Activated gamma-delta T cell (primary cell): ENCODE data around the gene KCNMA1.

ENCODE experiments used
- DNase-seq: peaks from one replicate; lab custom pipeline; 2025; lab: John Stamatoyannopoulos, UW

Gene KCNMA1

GRCh38 chr10:77042706-77043419 lies 594.7 kb downstream of the KCNMA1 start:
- DNase-seq = no peak

DNA sequence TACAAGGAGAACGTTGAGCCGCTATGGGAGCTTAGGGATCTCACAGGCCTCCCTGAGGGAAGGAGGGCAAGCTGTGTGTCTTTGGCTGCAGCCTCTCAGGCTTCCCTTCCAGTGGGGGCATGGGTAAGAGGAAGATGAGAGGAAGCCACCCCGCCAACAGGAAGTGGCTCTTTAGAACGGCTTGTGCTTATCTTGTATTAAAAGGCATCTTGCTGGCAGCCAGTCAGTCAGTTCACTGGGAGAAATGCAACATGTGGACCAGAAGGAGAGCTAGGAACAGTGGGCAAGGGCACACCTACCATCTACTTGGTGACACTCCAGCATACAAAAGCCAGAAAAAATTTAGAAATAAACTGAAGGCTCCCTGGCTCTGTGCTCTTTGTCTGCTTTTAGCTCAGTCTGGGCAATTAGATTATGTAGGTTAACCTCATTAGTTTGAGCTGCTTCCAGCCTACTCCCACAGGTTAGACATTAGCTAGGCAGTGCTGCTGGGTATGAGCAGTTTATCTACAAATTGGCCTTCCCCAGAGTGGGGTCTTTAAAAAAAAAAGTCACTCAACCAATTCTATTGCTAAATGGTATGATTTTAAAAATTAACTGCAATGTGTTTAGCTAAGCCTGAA lies 595.9 kb downstream of the KCNMA1 start:
- DNase-seq = no peak

DNA sequence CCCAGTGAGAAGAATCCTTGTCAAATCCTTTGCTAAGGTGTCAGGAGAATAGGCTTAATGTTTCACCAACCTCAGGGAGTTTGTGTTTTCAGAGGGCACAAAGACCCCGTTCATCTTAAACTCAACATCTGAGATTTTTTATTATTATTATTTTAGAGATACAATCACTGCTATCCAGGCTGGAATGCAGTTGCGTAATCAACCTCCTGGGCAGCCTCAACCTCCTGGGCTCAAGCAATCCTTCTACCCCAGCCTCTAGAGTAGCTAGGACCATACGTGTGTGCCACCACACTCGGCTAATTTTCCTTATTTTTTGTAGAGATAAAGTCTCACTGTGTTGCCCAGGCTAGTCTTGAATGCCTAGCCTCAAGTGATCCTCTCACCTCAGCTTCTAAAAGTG lies 599.2 kb downstream of the KCNMA1 start:
- DNase-seq = no peak

GRCh38 chr10:77037735-77038403 lies 599.7 kb downstream of the KCNMA1 start:
- DNase-seq = no peak

DNA sequence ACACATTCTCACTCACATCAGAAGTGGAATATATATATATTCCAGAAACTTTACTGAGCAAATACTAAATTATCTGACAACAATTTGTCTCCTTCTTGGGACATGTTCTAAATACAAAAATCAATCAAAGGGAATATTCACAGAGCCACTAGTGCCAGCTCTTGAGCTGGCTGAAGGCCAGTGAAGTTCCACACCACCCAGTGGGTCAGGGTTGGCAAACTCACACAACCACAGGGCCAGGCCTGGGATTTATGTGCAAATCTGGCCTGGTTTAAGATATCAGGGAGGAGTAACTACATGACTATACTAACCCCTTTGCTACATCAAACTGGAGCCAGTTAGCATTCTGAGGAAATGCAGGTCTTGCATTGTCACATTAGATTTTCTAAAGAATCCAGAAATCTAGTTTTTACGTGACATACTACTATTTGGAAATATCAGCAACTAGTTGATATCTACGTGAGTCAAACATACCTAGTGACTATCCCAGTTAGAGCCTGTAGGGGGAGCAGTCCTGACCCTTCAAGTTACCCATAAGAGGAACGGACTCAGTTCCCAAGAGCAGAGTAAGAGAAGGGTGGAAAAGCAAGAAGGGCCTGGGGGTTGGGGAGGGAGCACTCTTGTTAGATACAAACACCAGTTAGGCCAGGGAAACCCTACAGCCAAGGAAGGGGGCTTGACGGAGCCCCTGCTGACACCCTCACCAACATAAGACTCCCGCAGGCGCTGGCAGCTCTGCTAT lies 600.4 kb downstream of the KCNMA1 start:
- no peak for DNase-seq

DNA sequence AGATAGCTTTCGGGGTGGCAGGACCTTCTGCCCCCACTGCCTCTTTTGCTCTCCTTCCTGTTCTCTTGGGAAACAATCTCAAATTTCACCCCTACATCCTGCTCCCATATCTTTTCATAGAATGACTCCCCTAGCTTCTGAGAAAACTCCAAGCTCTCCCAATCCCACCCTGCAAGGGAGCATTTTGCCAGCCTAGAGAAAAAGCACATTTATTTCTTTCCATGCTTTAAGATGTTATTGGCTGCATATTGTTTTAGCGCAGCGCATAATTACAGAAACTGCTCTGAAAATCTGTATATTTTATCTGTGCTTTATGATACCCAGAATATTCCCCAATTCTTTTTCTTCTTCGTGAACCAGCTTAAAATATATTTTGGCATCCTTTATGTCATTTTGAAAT lies 601.3 kb downstream of the KCNMA1 start:
- no peak for DNase-seq

- no peak for DNase-seq
These were observed 602.8 kb downstream of the KCNMA1 start for GRCh38 chr10:77034795-77035194.

GRCh38 chr10:77034240-77034639 lies 603.4 kb downstream of the KCNMA1 start:
- DNase-seq = no peak

DNA sequence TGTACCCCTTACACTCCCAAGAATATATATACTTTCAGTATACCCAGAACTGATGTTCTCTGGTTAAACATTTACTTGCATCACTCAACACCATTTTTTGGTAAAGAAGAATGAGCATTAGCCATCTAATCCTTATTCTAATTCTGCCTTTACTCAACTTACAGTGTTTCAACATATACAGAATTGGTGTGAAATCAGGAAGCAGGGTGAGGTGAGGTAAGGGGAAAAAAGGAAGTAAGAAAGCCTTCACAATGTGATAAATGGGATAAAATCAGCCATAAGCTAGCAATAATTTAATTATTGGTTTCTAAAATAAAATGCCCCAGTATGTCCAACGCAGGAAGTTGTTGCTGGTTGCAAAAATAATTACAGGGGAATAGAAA lies 605.4 kb downstream of the KCNMA1 start:
- DNase-seq = no peak

- no peak for DNase-seq
These were observed 605.9 kb downstream of the KCNMA1 start for GRCh38 chr10:77031531-77032187.

GRCh38 chr10:77030974-77031373 lies 606.6 kb downstream of the KCNMA1 start:
- DNase-seq = no peak

- no peak for DNase-seq
These were observed 607.6 kb downstream of the KCNMA1 start for GRCh38 chr10:77029777-77030717.

DNA sequence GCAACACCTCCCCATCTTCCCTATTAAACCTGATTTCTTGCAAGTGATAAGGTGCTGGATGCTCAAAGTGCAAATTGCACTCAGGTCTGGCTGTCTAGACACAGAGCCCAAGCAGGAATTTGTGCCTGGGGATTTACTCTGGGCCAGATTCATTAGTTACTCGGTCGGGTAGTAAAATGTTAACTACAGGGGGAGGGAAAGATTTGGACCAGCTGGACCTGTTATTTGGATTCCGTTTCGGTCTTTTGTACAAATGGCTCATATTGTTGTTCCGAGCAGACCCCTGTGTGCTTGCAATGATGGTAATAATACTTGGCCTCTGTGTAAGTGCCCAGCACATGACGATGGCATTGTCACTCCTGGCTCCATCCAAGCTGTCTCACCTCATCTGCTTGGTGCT lies 609.6 kb downstream of the KCNMA1 start:
- DNase-seq = no peak

DNA sequence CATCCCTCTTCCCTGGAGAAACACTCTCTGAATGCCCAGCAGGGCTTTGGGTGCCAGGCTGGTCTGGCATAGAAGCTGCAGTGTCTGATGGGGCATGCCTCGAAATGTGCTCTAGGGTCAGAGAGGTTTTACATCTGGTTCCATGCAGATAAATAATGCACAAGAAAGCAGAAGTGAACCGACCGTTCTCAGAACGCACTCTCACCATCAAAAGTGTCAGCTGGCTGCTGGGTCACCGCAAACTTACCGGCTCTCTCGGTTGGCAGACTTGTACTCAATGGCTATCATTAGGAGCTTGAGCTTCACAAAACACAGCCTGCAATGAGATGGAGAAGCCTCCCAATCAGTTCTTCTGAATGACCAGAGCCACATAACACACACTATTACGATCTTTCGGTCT lies 610.0 kb downstream of the KCNMA1 start:
- no peak for DNase-seq

DNA sequence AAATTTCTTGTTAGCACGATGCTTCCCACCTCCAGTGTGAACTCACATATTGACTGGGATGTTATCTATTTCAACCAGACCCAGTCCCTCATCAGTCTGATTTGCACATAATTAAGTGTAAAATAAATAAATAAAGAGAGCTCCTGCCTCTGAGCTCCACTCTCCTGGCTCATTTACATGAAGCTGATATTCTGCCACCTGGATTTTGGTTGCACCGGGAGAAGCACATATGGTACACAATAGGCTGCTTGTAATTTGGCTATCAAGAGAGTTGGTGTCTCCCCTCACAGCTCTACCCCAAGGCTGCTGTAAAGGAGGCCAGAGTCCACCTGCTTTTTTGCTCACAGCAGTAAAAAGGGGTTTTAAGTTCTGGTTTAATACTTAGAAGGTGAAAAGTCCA lies 610.5 kb downstream of the KCNMA1 start:
- no peak for DNase-seq

GRCh38 chr10:77026148-77026547 lies 611.5 kb downstream of the KCNMA1 start:
- DNase-seq = no peak

GRCh38 chr10:77024461-77024860 lies 613.1 kb downstream of the KCNMA1 start:
- DNase-seq = no peak

- DNase-seq = no peak
These were observed 614.2 kb downstream of the KCNMA1 start for GRCh38 chr10:77023396-77023795.

GRCh38 chr10:77022671-77023070 lies 614.9 kb downstream of the KCNMA1 start:
- DNase-seq = no peak

DNA sequence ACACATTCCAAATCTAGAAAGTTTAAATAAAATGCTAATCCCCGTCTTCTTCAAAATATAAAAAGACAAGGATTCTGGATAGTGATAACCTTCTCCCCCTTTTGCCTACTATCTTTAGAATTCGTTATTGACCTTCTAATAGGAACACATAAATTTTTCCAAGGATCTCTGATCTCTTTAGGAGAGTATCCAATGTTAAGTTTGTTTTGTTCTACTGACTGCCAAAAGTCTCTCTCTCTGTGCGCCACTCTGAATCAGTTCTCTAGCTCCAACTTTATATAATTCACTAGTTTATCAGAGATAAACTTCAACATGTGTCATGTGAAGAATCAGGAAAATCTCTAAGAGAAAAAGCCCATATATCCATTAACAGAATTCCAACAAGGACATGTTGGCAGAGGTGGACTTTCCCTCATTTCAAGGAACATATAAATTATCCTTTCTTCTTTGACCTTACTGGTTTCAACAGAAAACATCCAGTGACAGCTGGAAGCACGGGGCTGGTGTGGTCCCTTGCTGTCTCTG lies 615.6 kb downstream of the KCNMA1 start:
- no peak for DNase-seq
